Left hindlimb (tissue), 1 donor: Measurements from ENCODE around the gene C11orf86.
"Not testable (repeated sequence)": the region's sequence is repeated elsewhere in the genome, so short reads cannot be mapped to it uniquely, and the experiment has no call there.

Source experiments
- DNase-seq: peaks from one replicate; pipeline ENCODE4 v3.0.0-alpha.2; 2018

C11orf86 gene

GRCh38 chr11:66992041-66992440 lies 16.9 kb downstream of the C11orf86 start:
- DNase-seq: no peak

- DNase-seq: peak; percentile 50
These were observed 21.6 kb downstream of the C11orf86 start for GRCh38 chr11:66996609-66997273.

GRCh38 chr11:66999555-66999954 lies 24.5 kb downstream of the C11orf86 start:
- no peak for DNase-seq

- DNase-seq: no peak
These were observed 26.2 kb downstream of the C11orf86 start for GRCh38 chr11:67001332-67001731.

GRCh38 chr11:67002297-67002913 lies 27.3 kb downstream of the C11orf86 start:
- no peak for DNase-seq

GRCh38 chr11:67002921-67003411 lies 27.9 kb downstream of the C11orf86 start:
- DNase-seq: no peak

GRCh38 chr11:67005200-67005599 lies 30.1 kb downstream of the C11orf86 start:
- DNase-seq: not testable (repeated sequence)

GRCh38 chr11:67006029-67006884 lies 31.2 kb downstream of the C11orf86 start:
- DNase-seq: no peak

GRCh38 chr11:67007126-67007525 lies 32.0 kb downstream of the C11orf86 start:
- no peak for DNase-seq

GRCh38 chr11:67010296-67010905 lies 35.3 kb downstream of the C11orf86 start:
- DNase-seq: no peak

GRCh38 chr11:67013511-67014045 lies 38.5 kb downstream of the C11orf86 start:
- no peak for DNase-seq

- DNase-seq: no peak
These were observed 39.2 kb downstream of the C11orf86 start for GRCh38 chr11:67014343-67014742.

- no peak for DNase-seq
These were observed 39.9 kb downstream of the C11orf86 start for GRCh38 chr11:67015048-67015447.

GRCh38 chr11:67016550-67016949 lies 41.4 kb downstream of the C11orf86 start:
- no peak for DNase-seq

GRCh38 chr11:67020949-67021348 lies 45.8 kb downstream of the C11orf86 start:
- DNase-seq: no peak

- DNase-seq: peak; percentile 63
These were observed 47.3 kb downstream of the C11orf86 start for GRCh38 chr11:67022341-67022933.

GRCh38 chr11:67022961-67023956 lies 48.2 kb downstream of the C11orf86 start, which contains the start of gene SYT12:
SYT12 (plus strand) TSS chr11:67023134; CDS start chr11:67030145, 7,011 bp downstream.
- no peak for DNase-seq

GRCh38 chr11:67023957-67024353 lies 48.9 kb downstream of the C11orf86 start:
- DNase-seq: no peak

GRCh38 chr11:67024410-67024809 lies 49.3 kb downstream of the C11orf86 start:
- DNase-seq: no peak

- no peak for DNase-seq
These were observed 49.9 kb downstream of the C11orf86 start for GRCh38 chr11:67024966-67025365.

GRCh38 chr11:67025750-67026149 lies 50.6 kb downstream of the C11orf86 start:
- DNase-seq: no peak
